NCI-H446 treated with DMSO at 0.1 percent for 48 hours (cell line): ENCODE results near the gene PDE6B.
"Not testable (repeated sequence)": the region's sequence is repeated elsewhere in the genome, so short reads cannot be mapped to it uniquely, and the experiment has no call there.

Experiments
- DNase-seq: peaks from one replicate; lab custom pipeline; 2025; lab: John Stamatoyannopoulos, UW

Gene PDE6B

DNA sequence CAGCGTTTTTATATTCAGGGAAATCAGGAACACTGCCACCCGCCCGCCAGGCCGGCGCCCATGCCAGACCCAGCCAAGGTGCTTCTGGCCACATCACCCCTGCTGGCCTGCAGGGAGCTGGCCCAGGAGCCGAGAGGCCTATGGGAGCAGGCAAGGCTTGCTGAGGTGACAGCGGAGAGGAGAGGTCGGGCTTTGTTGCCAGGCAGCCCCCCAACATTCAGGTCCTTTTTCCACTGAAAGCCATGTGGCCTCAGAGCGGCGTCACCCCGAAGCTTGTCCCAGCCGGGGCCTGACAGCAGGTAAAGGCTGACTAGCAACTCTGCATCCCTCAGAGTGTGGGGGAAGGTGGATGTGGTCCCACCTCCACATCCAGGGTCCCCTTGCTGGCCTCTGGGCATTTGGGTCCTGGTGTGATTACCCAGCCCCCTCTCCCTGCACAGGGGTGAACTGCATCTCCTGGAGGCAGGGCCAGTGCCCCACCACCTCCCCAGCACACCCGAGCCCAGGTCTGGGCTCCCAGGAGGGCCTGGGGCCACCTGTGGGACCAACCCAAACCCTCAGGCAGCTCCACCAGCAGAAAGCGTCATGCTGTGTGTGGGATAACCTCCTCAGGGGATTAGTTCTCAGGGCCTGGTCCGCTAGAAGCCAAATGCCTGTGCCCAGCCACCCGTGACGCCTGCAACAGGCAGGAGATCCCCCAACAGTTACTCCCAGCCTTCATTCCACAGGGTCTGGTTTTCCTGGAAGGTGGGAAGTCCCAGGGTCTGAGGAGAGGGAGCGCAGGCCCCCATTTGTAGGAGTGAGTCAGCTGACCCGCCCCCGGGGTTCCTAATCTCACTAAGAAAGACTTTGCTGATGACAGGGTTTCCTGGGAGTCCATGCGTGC, at the start of gene PDE6B:
TSS of gene PDE6B (plus strand) at position 869 of the 886 bp plus-strand sequence. CDS start 54 bp downstream, outside the sequence.
- DNase-seq: no peak

DNA sequence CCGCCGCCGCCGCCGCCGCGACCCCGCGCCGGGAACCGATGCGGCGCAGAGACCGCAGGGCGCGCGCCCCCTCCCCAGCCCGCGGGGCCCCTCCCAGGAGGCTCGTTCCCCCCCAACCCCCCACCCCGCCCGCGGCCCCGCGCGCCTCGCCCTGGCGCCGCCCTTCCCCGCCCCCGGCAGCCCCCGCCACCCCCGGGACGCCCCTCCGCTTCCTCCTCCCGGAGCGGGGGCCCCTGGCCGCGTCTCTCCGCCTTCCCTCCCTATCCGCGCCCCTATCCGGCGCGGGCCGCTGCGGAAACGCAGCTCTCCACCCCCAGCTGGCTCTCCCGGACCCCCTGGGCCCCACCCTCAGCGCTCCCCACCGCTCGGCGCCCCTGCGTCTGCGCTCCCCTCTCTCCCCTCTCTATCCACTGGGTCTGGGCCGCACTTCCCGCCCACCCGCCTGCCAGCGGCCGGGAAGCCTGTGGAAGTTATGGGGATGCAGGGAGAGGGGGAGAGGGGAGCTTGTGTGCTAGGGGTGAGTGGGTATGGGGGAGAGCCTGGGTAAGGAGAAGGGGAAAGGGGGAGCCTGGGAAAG, 49.0 kb upstream of the PDE6B start, which contains the start of gene TMEM271:
TSS of gene TMEM271 (minus strand) at position 51 of the 577 bp plus-strand sequence. CDS start 233 bp downstream, outside the sequence.
- no peak for DNase-seq

DNA sequence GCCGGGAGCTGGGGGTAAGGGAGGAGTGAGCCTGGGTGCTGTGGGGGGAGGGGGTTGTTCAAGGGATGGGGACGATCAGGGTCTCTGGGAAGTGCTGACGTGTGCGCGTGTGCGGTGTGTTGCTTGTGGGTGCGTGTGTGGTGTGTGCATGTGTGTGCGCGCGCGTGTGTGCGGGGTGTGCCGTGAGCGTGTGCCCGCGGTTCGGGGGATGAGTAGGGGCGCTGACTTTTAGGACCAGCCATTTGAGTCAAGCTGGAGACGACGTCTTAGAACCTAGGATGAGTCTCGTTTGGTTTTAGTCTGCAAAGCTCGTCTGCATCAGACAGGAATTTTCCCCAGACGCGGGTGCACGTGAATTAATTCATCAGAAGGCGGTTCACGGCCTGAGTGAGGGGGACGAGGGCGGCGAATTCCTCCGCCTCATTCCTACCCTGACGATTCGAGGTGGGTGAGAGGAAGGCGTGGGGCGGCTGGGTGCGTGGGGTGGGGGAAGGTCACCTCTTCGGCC, 48.3 kb upstream of the PDE6B start:
- no peak for DNase-seq

DNA sequence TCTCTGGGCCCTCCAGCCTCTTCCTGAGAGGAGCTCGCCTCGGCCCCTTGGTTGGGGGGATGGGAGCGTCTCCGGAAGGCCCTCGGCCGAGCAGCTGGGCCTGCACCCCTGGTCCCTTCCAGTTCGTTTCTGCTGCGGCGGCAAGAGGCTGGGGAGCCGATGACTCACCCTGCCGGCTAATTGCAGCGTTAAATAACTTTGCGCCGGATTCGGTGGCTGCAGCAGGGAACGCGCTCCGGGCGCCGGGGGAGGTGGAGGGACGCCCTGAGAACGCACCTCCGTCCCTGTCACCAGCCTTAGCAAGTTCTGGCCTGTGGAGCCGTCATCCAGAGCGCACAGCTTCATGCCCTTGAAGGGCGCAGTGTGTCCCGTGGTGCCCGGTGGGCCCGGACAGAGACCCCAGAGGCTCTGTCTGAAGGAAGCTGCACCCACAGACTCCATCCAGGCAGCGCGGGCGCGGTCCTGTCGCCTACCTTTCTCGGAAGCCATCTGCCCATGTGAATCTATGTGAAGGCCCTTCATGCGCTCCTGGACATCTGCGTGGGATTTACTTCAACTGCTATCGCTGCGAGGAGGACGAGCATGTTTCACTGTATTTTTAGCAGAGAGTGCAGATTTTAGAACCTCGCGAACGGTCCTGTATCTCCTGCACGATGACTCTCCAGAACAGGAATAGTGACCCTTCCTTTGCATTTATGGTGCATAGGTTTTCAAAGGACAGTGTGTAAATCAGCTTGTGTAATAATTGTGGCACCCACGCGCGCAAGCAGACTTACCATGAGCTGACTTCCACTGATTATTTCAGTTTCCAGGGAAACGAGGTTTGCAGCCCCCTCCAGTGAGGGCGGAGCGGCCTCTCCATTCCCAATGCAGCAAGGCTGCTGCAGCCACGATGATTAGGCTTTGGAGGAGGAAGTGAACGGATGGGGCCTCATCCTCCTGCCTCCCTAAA, 47.6 kb upstream of the PDE6B start:
- no peak for DNase-seq

DNA sequence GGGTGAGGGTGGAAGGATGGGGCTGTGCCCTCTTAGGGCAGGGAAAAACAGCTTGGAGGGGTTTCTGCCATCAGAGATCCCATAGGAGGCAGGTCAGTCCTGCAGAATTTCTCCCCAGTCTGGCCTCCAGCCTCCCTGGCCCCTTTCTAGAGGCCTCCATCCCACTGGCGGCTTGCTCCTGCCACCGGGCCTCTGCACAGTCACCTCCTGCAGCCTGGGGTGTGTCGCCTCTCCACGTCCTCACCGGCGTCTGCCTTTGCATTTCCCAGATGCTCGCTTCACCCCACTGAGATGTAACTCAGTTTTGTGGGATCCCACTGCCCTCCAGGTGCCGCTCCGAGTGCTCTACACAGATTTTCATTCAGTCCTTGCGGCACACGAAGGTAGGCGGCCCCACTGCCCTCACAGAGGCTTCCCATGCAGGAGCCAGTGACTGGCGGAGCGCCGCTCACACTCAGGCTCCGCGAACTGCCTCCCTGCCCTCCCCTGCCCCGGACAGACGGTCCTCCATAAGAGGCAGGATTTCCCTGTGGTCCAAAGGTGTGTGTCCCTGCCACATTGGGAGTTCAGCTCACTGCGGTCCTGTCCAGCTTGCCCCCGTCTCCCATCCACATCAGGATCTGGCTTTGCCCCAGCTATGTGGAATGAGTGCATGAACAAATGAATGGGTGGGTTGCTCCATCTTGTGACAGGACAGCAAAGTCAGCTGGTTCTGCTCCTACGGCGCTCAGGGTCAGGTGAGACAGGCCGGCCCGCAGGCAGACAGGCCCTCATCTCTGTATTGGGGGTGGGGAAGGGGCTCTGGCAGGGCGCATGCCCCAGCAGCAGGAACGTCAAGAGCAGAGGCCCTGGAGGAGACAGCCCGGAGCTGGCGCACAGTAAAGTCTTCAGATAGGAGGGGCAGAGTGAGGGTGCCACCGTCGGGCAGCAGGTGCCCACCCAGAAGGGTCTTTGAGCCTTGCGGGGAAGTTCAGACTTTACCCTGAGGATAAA, 46.6 kb upstream of the PDE6B start:
- no peak for DNase-seq

DNA sequence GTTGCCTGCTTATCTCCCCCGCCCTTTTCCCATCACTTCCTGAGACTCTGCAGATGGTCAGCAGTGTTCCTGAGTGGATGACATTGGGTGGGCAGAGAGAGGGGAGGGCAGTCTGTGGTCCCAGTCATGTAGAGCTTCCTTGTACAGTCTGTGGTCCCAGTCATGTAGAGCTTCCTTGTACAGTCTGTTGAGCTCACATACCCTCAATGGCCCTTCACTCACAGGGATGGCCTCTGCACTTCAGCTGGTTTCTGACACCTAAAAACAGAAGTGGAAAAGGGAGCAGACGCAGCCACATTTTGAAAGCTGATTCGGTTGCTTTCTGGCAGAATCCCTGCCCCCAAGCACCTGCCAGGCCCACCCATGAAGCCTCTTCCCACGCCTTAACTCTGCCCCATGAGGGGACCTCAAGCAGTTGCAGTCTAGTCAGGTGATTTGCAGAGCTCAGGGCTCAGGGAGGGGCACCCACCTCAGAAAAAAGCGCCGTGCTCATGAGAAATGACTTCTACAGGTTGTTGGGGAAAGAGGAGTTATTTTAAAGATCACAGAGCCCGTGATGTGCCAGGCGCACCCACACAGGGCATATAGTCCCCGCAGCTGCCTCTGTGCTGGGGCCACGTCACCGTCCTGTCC, 45.7 kb upstream of the PDE6B start:
- no peak for DNase-seq

DNA sequence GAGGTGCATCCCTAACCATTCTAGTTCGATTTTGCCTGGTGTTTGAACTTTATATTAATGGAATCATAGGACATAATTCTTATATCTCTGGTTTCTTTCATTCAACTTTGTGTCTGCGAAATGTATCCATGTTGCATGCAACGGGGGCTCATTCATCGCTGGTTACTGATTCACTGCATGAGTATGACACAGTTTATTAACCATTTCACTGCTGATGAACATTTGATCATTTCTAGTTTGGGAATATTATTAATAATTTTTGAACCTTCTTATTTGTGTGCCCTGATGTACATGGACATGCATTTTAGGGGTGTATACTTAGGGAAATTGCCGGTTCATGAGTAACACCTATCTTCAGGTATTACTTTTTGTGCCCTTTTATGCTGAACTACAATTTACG, 44.2 kb upstream of the PDE6B start:
- no peak for DNase-seq

DNA sequence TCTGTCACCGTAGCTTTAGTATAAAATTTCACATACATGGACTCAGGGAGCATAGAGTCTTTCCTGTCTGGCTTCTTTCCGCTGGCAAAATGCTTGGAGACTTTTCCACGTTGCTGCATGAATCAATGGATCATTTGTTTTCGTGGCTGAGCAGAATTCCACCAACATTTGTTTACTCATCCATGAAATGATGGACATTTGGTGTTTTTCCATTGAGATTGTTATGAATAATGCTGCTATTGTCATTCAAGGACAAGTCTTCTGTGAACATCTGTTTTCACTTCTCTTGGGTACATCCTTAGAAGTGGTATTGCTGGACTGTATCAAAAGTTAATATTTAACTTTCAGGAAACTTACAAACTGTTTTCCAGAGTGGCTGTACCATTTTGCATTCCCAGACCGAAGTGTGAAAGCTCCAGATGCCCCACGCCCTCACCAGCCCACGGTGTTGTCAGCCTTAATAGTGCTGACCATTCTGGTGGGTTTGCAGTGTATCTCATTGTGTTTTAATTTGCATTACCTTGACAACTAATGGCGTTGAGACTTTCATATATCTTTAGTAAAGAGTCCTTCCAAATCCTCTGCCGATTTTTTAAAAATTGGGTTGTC, 43.5 kb upstream of the PDE6B start:
- no peak for DNase-seq

DNA sequence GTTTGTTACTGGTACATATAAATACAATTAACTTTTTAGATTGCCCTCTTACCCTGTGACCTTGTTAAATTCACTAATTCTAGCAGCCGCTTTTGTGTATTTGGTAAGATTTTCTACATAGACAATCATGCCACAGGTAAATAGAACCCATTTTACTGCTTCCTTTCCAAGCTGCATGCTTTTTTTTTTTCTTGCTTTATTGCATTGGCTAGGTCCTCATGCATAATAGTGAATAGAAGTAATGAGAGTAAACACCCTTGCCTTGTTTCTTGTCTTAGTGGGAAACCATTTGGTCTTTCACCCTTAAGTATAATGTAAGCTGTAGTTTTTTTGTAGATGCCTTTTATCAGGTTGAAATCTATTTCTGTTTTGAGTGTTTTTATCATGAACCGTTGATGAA, 41.6 kb upstream of the PDE6B start:
- DNase-seq: no peak

DNA sequence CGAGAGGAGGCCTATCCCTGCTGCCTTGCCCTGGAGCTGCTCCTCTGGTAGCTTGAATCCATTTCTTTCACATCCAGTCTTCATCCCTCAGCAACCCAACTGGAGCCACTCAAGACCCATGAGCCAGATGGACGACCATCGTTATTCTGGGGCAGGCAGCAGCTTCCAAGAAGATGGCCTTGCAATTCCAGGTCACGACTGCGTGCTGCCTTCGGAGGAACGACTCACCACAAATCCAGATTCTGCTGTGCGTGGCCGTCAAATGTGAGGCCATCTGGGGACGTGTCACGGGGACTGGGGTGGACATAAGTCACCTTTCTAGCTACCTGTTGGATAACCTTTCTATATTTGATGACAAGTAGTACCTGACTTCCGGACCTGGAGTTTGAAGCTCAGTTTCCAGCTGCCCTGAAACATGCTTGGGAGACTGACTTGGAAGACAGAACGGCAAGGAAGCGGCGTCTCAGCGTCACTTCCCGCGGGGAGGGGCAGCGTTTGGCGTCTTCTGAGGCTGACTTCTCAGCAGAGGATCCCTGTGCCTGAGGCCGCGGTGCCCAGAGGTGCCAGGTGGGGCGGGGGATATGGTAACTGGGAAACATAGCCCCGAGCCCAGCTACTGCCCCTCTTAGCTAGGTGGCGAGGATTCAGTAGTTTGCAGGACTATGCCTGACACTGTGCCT, 37.6 kb upstream of the PDE6B start:
- no peak for DNase-seq

DNA sequence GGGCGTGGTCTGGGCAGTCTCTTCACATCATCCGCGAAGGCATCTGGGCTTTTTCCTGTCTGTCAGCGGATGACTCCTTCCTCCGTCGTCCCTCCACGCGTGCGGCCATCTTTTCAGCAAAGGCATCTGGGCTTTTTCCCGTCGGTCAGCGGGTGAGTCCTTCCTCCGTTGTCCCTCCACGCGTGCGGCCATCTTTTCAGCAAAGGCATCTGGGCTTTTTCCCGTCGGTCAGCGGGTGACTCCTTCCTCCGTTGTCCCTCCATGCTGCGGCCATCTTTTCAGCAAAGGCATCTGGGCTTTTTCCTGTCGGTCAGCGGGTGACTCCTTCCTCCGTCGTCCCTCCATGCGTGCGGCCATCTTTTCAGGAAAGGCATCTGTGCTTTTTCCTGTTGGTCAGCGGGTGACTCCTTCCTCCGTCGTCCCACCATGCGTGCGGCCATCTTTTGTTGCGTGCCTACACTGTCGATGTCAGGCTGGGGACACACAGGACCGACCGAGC, 37.0 kb upstream of the PDE6B start:
- no peak for DNase-seq

DNA sequence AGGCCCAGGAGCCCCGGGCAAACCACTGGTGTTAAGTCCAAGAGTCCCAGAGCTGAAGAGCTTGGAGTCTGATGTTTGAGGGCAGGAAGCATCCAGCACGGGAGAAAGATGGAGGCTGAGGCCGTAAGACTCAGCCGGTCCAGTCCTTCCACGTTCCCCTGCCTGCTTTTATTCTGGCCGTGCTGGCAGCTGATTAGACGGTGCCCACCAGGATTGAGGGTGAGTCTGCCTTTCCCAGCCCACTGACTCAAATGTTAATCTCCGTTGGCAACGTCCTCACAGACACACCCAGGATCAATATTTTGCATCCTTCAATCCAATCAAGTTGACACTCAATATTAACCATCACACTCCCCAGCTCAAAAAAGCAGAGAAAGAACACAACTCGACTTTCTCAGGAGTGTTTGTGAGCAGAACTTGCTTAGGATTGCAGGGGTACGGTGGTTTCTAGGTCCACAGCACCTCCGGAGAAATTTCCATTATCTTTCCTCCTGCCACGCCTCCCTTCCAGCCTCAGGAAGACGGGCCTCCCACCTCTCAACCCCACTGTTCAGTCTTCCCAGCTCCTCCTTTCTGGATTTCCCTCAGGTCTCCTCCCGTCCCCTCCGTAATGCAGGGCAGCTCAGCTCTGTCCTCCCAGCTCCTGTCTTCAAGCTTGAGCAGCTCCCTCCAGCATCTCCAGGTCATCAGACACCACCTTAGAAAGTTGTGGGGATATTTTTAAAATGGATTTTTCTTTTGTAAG, 36.0 kb upstream of the PDE6B start:
- DNase-seq: no peak

DNA sequence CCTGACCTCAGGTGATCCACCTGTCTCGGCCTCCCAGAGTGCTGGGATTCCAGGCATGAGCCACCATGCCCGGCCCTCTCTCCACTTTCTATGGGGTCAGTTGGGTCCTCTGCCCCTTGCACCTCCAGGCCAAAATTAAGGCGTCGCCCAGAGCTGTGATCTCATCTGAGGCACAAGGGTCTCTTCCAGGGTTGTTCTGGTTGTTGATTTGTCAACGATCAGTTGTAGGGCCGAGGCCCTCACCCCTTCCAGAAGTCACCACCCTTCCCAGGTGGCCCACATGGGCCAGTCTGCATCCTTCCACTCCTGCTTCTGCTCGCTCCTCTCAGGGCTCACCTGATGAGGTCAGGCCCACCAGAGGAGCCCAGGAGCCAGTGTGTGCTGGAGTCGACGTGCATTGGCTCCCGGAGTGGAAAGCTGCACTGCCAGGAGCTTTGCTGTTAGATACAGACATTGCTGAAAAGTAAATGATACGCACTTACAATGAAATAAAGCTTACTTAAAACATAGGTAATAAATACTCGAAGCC, 35.0 kb upstream of the PDE6B start:
- no peak for DNase-seq

DNA sequence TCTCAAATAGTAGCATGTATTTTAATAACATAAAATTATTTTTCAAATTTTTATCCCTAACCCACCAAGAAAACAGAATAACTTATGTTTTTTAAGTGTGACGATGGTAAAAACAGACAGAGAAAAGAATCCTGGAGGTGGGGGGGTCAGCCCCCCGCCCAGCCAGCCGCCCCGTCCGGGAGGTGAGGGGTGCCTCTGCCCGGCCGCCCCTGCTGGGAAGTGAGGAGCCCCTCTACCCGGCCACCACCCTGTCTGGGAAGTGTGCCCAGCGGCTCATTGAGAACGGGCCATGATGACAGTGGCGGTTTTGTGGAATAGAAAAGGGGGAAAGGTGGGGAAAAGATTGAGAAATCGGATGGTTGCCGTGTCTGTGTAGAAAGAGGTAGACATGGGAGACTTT, 33.2 kb upstream of the PDE6B start:
- DNase-seq: not testable (repeated sequence)

DNA sequence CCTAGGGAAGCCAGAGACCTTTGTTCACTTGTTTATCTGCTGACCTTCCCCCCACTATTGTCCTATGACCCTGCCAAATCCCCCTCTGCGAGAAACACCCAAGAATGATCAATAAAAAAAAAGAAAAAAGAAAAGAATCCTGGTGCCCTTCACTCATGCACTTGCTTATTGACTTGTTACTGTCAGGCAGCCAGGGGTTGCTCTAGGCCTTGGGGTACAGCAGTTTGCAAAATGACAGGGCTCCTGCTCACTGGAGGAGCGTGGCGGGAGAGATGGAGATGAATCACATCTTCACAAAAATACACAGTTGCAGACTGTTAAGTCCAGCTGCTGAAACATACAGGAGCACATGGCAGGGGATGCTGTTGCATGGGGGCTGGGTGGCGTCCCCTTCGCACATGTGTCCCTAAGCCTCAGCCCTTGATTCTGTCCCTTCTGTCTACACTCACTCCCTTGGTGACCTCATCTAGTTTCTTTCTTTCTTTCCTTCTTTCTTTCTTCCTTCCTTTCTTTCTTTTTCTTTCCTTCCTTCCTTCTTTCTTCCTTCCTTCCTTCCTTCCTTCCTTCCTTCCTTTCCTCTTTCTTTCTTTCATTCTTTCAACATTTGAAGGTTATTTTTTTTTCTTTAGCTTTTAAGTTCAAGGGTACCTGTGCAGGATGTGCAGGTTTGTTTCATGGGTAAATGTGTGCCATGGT, 32.4 kb upstream of the PDE6B start:
- no peak for DNase-seq

DNA sequence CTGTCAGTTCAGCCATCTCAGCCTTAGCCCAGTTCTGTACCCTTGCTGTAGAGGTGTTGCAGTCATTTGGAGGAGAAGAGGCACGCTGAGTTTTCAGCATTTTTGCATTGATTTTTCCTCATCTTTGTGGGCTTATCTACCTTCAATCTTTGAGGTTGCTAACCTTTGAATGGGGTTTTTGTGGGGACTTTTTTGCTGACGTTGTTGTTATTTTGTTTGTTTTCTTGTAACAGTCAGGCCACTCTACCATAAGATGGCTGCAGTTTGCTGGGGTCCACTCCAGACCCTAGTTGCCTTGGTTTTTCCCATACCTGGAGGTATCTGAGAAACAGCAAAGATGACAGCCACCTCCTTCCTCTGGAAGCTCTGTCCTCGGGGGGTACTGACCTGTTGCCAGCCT, 26.4 kb upstream of the PDE6B start:
- DNase-seq: no peak

DNA sequence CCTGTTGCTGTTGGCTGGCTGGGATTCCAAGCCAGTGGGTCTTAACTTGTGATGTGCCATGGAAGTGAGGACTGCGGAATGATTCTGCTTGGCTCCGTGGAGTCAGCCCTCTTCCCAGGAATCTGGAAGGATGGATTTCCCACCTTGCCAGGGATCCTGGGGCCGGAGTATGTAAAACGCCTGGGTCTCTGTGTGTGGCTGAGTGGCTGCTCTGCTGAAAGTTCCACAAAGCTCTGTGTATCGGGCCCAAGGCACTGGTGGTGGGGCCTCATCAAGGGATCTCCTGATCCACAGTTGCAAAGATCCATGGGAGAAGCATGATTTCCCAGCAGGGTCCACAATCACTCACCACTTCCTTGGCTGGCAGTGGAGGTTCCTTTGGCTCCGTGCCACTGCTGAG, 25.2 kb upstream of the PDE6B start:
- no peak for DNase-seq
